M059J (cell line): ENCODE data around the gene MALAT1. TPM values are rescaled to one million over a fixed set of nuclear protein-coding genes. Genes with fewer than 3 reads are reported as not detected.

Source experiments
- DNase-seq: peaks from one replicate; pipeline ENCODE4 v3.0.0-alpha.2; 2012; ENCODE audit warnings: low read depth
- total RNA-seq: library from RNA; depleted of rRNA; stranded (reverse); fragments of >200 nt; shearing (Covaris generic); gene quantifications from 2 replicates; pipeline ENCODE4 v1.2.3, GENCODE V29; 2014

MALAT1 gene
- total RNA-seq, 1 experiment from 2014 or later: 608 TPM

GRCh38 chr11:65538915-65539743, 40.3 kb downstream of the MALAT1 start:
- DNase-seq: no peak

- no peak for DNase-seq
Measured at GRCh38 chr11:65539744-65540289, 41.0 kb downstream of the MALAT1 start.

GRCh38 chr11:65540290-65541092, 41.6 kb downstream of the MALAT1 start:
- DNase-seq: no peak

GRCh38 chr11:65541093-65541982, 42.5 kb downstream of the MALAT1 start:
- DNase-seq: no peak

- no peak for DNase-seq
Measured at GRCh38 chr11:65542738-65543390, 44.0 kb downstream of the MALAT1 start.

GRCh38 chr11:65545853-65546216, 47.0 kb downstream of the MALAT1 start:
- no peak for DNase-seq

GRCh38 chr11:65546217-65546958, 47.5 kb downstream of the MALAT1 start:
- DNase-seq: no peak

GRCh38 chr11:65547446-65548125, 48.7 kb downstream of the MALAT1 start:
- no peak for DNase-seq

- DNase-seq: no peak
Measured at GRCh38 chr11:65548395-65548794, 49.5 kb downstream of the MALAT1 start.

- DNase-seq: no peak
Measured at GRCh38 chr11:65549096-65549495, 50.3 kb downstream of the MALAT1 start.

GRCh38 chr11:65551572-65552387, 52.9 kb downstream of the MALAT1 start:
- DNase-seq: no peak

GRCh38 chr11:65552388-65552951, 53.6 kb downstream of the MALAT1 start:
- DNase-seq: no peak

GRCh38 chr11:65553301-65554001, 54.6 kb downstream of the MALAT1 start:
- no peak for DNase-seq

- no peak for DNase-seq
Measured at GRCh38 chr11:65554057-65554818, 55.4 kb downstream of the MALAT1 start.

- DNase-seq: no peak
Measured at GRCh38 chr11:65554842-65555430, 56.1 kb downstream of the MALAT1 start.

- peak; percentile 98 for DNase-seq
Measured at GRCh38 chr11:65555693-65556231, 56.9 kb downstream of the MALAT1 start.
